B cell (primary cell): ENCODE results near the gene SRC. TPM values are rescaled to one million over a fixed set of nuclear protein-coding genes. Genes with fewer than 3 reads are reported as not detected.

Experiments used
- ATAC-seq: fragments of 200-7000 bp; cut with Tn5 transposase; one replicate; pipeline ENCODE4 v1.10.0; 2021; ENCODE audit warnings: low read depth, mild to moderate bottlenecking, moderate number of reproducible peaks, moderate library complexity
- CTCF ChIA-PET: fragments of 350-600 bp; sonication (Branson Sonifier 250); formaldehyde crosslinking; loops from one replicate; lab custom pipeline; 2021; ENCODE audit warnings: antibody characterized with exemption, inconsistent platforms; lab: Charles Lee
- POLR2A ChIA-PET: fragments of 350-600 bp; sonication (Branson Sonifier 250); formaldehyde crosslinking; loops from one replicate; lab custom pipeline; 2021; ENCODE audit warnings: antibody characterized with exemption; lab: Charles Lee
- DNase-seq: peaks from one replicate; pipeline ENCODE4 v3.0.0; 2013
- H2AFZ ChIP-seq: 2 replicates; pipeline ENCODE4 v1.6.1; 2012; ENCODE audit warnings: mild to moderate bottlenecking, low read depth, low read length; ENCODE audit not compliant: insufficient read depth, poor library complexity, severe bottlenecking
- H3K27ac ChIP-seq, 2 donors: 1 replicate in 1 of 2; 2 replicates in 1 of 2; pipeline ENCODE4 v1.5.1; 2012 to 2013; ENCODE audit warnings: low read length in 2 of 2, mild to moderate bottlenecking in 2 of 2, moderate library complexity in 1 of 2
- H3K27me3 ChIP-seq, 4 experiments: fragments of 200-600 bp in 1 of 4; sonication (generic) in 1 of 4; replicated peaks in 1 of 4; 1 replicate in 2 of 4; 2 replicates in 2 of 4; pipeline versions ENCODE4 v1.6.1 to v1.7.0; 2013 to 2016; ENCODE audit warnings: low read length in 3 of 4, mild to moderate bottlenecking in 2 of 4, mixed read lengths in 1 of 4, moderate library complexity in 1 of 4; ENCODE audit not compliant: insufficient read depth in 4 of 4, control insufficient read depth in 3 of 4; ENCODE audit errors: control extremely low read depth in 1 of 4
- H3K36me3 ChIP-seq, 2 experiments: replicated peaks in 1 of 2; 1 replicate in 1 of 2; 2 replicates in 1 of 2; pipeline versions ENCODE4 v1.6.1 to v1.7.1; 2013; ENCODE audit warnings: low read length in 1 of 2; ENCODE audit not compliant: insufficient read depth in 2 of 2, control insufficient read depth in 1 of 2; ENCODE audit errors: control extremely low read depth in 1 of 2, extremely low read depth in 1 of 2
- H3K4me1 ChIP-seq, 2 donors: fragments of 200-600 bp in 1 of 2; sonication (generic) in 1 of 2; 1 replicate in 1 of 2; 2 replicates in 1 of 2; pipeline versions ENCODE4 v1.5.1 to v1.6.1; 2013 to 2017; ENCODE audit warnings: low read length in 2 of 2; ENCODE audit not compliant: control insufficient read depth in 2 of 2, insufficient read depth in 2 of 2
- H3K4me2 ChIP-seq: replicated peaks from 2 replicates; pipeline ENCODE3; 2012; ENCODE audit warnings: mild to moderate bottlenecking, low read depth, low read length; ENCODE audit not compliant: poor library complexity, severe bottlenecking
- H3K4me3 ChIP-seq, 5 experiments: fragments of 200-600 bp in 1 of 5; sonication (generic) in 1 of 5; 1 replicate in 3 of 5; 2 replicates in 2 of 5; pipeline versions ENCODE4 v1.5.1 to v1.7.0; 2011 to 2016; ENCODE audit warnings: low read length in 4 of 5, mild to moderate bottlenecking in 4 of 5, low read depth in 2 of 5, control low read depth in 1 of 5, moderate library complexity in 1 of 5; ENCODE audit not compliant: insufficient read depth in 1 of 5; ENCODE audit errors: control extremely low read depth in 1 of 5, extremely low read depth in 1 of 5
- H3K79me2 ChIP-seq: fragments of 200-600 bp; sonication (generic); one replicate; pipeline ENCODE4 v1.6.0; 2016; ENCODE audit warnings: low read length; ENCODE audit not compliant: control insufficient read depth, insufficient read depth
- H3K9ac ChIP-seq: fragments of 200-600 bp; sonication (generic); 2 replicates; pipeline ENCODE4 v1.6.1; 2017; ENCODE audit warnings: mild to moderate bottlenecking, low read length, moderate library complexity
- H3K9me3 ChIP-seq, 3 donors: one replicate each; pipeline versions ENCODE4 v1.6.1 to v1.7.1; 2013; ENCODE audit warnings: low read length in 2 of 3; ENCODE audit not compliant: control insufficient read depth in 2 of 3, insufficient read depth in 1 of 3; ENCODE audit errors: control extremely low read depth in 1 of 3
- H4K20me1 ChIP-seq: 2 replicates; pipeline ENCODE4 v1.6.0; 2012; ENCODE audit warnings: mild to moderate bottlenecking, low read length; ENCODE audit not compliant: insufficient read depth, control insufficient read depth, poor library complexity, severe bottlenecking
- H3K27ac Mint-ChIP-seq: one replicate; pipeline ENCODE4 v1.8.0; 2021; ENCODE audit warnings: mixed read lengths
- H3K27me3 Mint-ChIP-seq: one replicate; pipeline ENCODE4 v1.8.0; 2021; ENCODE audit warnings: mixed read lengths
- H3K4me1 Mint-ChIP-seq: one replicate; pipeline ENCODE4 v1.8.0; 2021; ENCODE audit warnings: mixed read lengths
- H3K4me3 Mint-ChIP-seq: one replicate; pipeline ENCODE4 v1.8.0; 2021; ENCODE audit warnings: mixed read lengths
- H3K9me3 Mint-ChIP-seq: one replicate; pipeline ENCODE4 v1.8.0; 2022; ENCODE audit warnings: mixed read lengths; ENCODE audit not compliant: insufficient read depth
- CTCF ChIP-seq: fragments of 200-600 bp; IDR thresholded peaks from one replicate; pipeline ENCODE4 v1.8.0; 2022; ENCODE audit warnings: antibody characterized with exemption, mild to moderate bottlenecking
- EZH2 ChIP-seq: IDR thresholded peaks from 2 replicates; pipeline ENCODE4 v1.6.1; 2012; ENCODE audit warnings: borderline replicate concordance, low read depth, mild to moderate bottlenecking, moderate library complexity, low read length; ENCODE audit not compliant: insufficient read depth, poor library complexity, severe bottlenecking
- WGBS: methylation state at CpG from one replicate; pipeline ENCODE4 v1.1.5; 2013; ENCODE audit warnings: missing lambda C conversion rate; ENCODE audit not compliant: insufficient coverage; 5-methylcytosine and 5-hydroxymethylcytosine counted together
- intact Hi-C: fragments of 100-400 bp; cut with micrococcal nuclease; formaldehyde crosslinking; loops from one replicate; pipeline ENCODE4 v1.10.0; 2022
- polyA plus RNA-seq: library from polyadenylated mRNA; depleted of rRNA; stranded (reverse); fragments of >200 nt; gene quantifications from 2 replicates; pipeline ENCODE4 v1.2.3, GENCODE V29; 2012
- total RNA-seq, 2 donors: library from RNA; stranded (reverse); fragments of 120-200 nt in 1 of 2; gene quantifications; 1 replicate in 1 of 2; 2 replicates in 1 of 2; pipeline versions ENCODE4 v1.2.3 to v1.2.4, GENCODE V29; 2013 to 2022

SRC gene
- total and polyA plus RNA-seq, 2 donors (not counting 1 experiment from before 2014, with no cell fraction given), result 6.5 to 16.8 TPM

GRCh38 chr20:37419774-37420542 lies 74.0 kb downstream of the SRC start:
- Mint-ChIP-seq H3K27ac (no peak overlapping the region), H3K27me3 (peaks cover 28% of the 10 kb centered on the region), H3K9me3 (no peaks in the 10 kb centered on the region), H3K4me3 (no peak overlapping the region), H3K4me1 (no peaks in the 10 kb centered on the region)
- WGBS, result 92% methylated on average over 11 of the region's 13 CpGs
- H3K27ac ChIP-seq, result no peak overlapping the region
- no peaks in the 10 kb centered on the region for H3K4me1 ChIP-seq
- no peak overlapping the region for H3K4me3 ChIP-seq
- intact Hi-C loops, result no loop called here
- no peak overlapping the region for H3K4me2 ChIP-seq
- H2AFZ ChIP-seq, result no peak overlapping the region
- no peak for DNase-seq
- ChIA-PET CTCF (no interaction called here), POLR2A (no interaction called here)
- no peak overlapping the region for H3K9ac ChIP-seq
- H4K20me1 ChIP-seq, result no peaks in the 10 kb centered on the region
- no peaks in the 10 kb centered on the region for H3K36me3 ChIP-seq
- H3K27me3 ChIP-seq, result peaks cover 0 to 34% (median 8%) of the 10 kb centered on the region in 4 experiments
- no peak for ATAC-seq
- H3K79me2 ChIP-seq, result no peaks in the 10 kb centered on the region
- TF ChIP-seq CTCF (no peak), EZH2 (no peak)
- peaks cover 0 to 3% (median 0%) of the 10 kb centered on the region in 3 donors for H3K9me3 ChIP-seq

GRCh38 chr20:37420610-37421009 lies 74.7 kb downstream of the SRC start:
- peaks cover 0 to 3% (median 0%) of the 10 kb centered on the region in 3 donors for H3K9me3 ChIP-seq
- POLR2A ChIA-PET, result no interaction called here
- Mint-ChIP-seq H3K27ac (no peak overlapping the region), H3K27me3 (peaks cover 33% of the 10 kb centered on the region), H3K4me1 (no peaks in the 10 kb centered on the region), H3K4me3 (no peak overlapping the region), H3K9me3 (no peaks in the 10 kb centered on the region)
- H2AFZ ChIP-seq, result no peak overlapping the region
- no peak overlapping the region for H3K27ac ChIP-seq
- H3K9ac ChIP-seq, result no peak overlapping the region
- H4K20me1 ChIP-seq, result no peaks in the 10 kb centered on the region
- no peak for ATAC-seq
- H3K4me3 ChIP-seq, result no peak overlapping the region
- intact Hi-C loops, result no loop called here
- WGBS, result 92% methylated on average over 8 of the region's 13 CpGs
- H3K4me1 ChIP-seq, result no peaks in the 10 kb centered on the region
- DNase-seq, result no peak
- no peaks in the 10 kb centered on the region for H3K79me2 ChIP-seq
- CTCF ChIA-PET, result no interaction called here
- H3K27me3 ChIP-seq, result peaks cover 0 to 39% (median 8%) of the 10 kb centered on the region in 4 experiments
- H3K4me2 ChIP-seq, result no peak overlapping the region
- no peak for TF ChIP-seq CTCF
- no peak for TF ChIP-seq EZH2
- no peaks in the 10 kb centered on the region for H3K36me3 ChIP-seq
